Activated CD4-positive, alpha-beta T cell treated with anti-CD3 and anti-CD28 coated beads for 48 hours (primary cell): ENCODE results near the gene COPS4.

Experiments used
- DNase-seq: peaks from one replicate; pipeline ENCODE4 v3.0.0-alpha.2; 2020

COPS4 gene

GRCh38 chr4:83089410-83090157 is 54.6 kb downstream of the COPS4 start:
- no peak for DNase-seq

GRCh38 chr4:83093060-83093640 is 58.2 kb downstream of the COPS4 start:
- no peak for DNase-seq

GRCh38 chr4:83096397-83096796 is 61.4 kb downstream of the COPS4 start:
- DNase-seq = no peak

- no peak for DNase-seq
Observed at GRCh38 chr4:83104991-83105390, 70.0 kb downstream of the COPS4 start.

- DNase-seq = peak; percentile 46
Observed at GRCh38 chr4:83107631-83108030, 72.6 kb downstream of the COPS4 start.

- peak; percentile 31 for DNase-seq
Observed at GRCh38 chr4:83108101-83108861, 73.3 kb downstream of the COPS4 start.

GRCh38 chr4:83109480-83110222 is 74.7 kb downstream of the COPS4 start:
- DNase-seq = peak; percentile 63

GRCh38 chr4:83110223-83110945 is 75.4 kb downstream of the COPS4 start:
- DNase-seq = peak; percentile 95

GRCh38 chr4:83110970-83111750 is 76.2 kb downstream of the COPS4 start:
- no peak for DNase-seq

- peak; percentile 43 for DNase-seq
Observed at GRCh38 chr4:83111751-83112141, 76.8 kb downstream of the COPS4 start.

GRCh38 chr4:83112231-83112630 is 77.2 kb downstream of the COPS4 start:
- DNase-seq = no peak

- DNase-seq = peak; percentile 55
Observed at GRCh38 chr4:83112678-83113428, 77.9 kb downstream of the COPS4 start.

- peak; percentile 18 for DNase-seq
Observed at GRCh38 chr4:83113429-83113786, 78.4 kb downstream of the COPS4 start.

- peak; percentile 20 for DNase-seq
Observed at GRCh38 chr4:83114576-83114975, 79.6 kb downstream of the COPS4 start, which contains the start of gene PLAC8. PLAC8 (minus strand) TSS chr4:83114729; CDS start chr4:83107921, 6,808 bp downstream.

- DNase-seq = no peak
Observed at GRCh38 chr4:83115000-83115399, 80.0 kb downstream of the COPS4 start.

- DNase-seq = no peak
Observed at GRCh38 chr4:83115656-83116285, 80.8 kb downstream of the COPS4 start.

- DNase-seq = no peak
Observed at GRCh38 chr4:83118869-83119268, 83.9 kb downstream of the COPS4 start.

GRCh38 chr4:83121246-83121645 is 86.3 kb downstream of the COPS4 start:
- DNase-seq = no peak

GRCh38 chr4:83124111-83124780 is 89.3 kb downstream of the COPS4 start:
- DNase-seq = no peak
